Type B pancreatic cell (in vitro differentiated cells): ENCODE measurements around the gene CACNA1G. TPM values are rescaled to one million over a fixed set of nuclear protein-coding genes. Genes with fewer than 3 reads are reported as not detected.

Source experiments
- DNase-seq: peaks from one replicate; pipeline ENCODE4 v3.0.0; 2021; ENCODE audit warnings: mixed read lengths; ENCODE audit not compliant: unreplicated experiment; ENCODE audit errors: extremely low spot score
- H3K27ac Mint-ChIP-seq: 2 replicates; pipeline ENCODE4 v1.8.0; 2021; ENCODE audit warnings: mild to moderate bottlenecking, mixed read lengths
- H3K27me3 Mint-ChIP-seq: 2 replicates; pipeline ENCODE4 v1.8.0; 2021; ENCODE audit warnings: mixed read lengths
- H3K36me3 Mint-ChIP-seq: 2 replicates; pipeline ENCODE4 v1.8.0; 2021; ENCODE audit warnings: mixed read lengths
- H3K4me1 Mint-ChIP-seq: one replicate; pipeline ENCODE4 v1.8.0; 2021; ENCODE audit warnings: mixed read lengths; ENCODE audit not compliant: unreplicated experiment
- H3K4me3 Mint-ChIP-seq: 2 replicates; pipeline ENCODE4 v1.8.0; 2021; ENCODE audit warnings: mild to moderate bottlenecking, mixed read lengths
- H3K9me3 Mint-ChIP-seq: 2 replicates; pipeline ENCODE4 v1.8.0; 2021; ENCODE audit warnings: mixed read lengths
- total RNA-seq: library from RNA; stranded (reverse); gene quantifications from 2 replicates; pipeline ENCODE4 v1.2.1, GENCODE V29; 2021; ENCODE audit warnings: low replicate concordance
- TF ChIP-seq, protein P1 (sequence below): fragments of 200-600 bp; sonication (generic); conservative IDR thresholded peaks from 2 replicates; pipeline ENCODE4 v1.5.0; 2021; ENCODE audit warnings: antibody characterized with exemption, mild to moderate bottlenecking

CACNA1G gene
- total RNA-seq, 1 donor from 2014 or later = 27.8 TPM

DNA sequence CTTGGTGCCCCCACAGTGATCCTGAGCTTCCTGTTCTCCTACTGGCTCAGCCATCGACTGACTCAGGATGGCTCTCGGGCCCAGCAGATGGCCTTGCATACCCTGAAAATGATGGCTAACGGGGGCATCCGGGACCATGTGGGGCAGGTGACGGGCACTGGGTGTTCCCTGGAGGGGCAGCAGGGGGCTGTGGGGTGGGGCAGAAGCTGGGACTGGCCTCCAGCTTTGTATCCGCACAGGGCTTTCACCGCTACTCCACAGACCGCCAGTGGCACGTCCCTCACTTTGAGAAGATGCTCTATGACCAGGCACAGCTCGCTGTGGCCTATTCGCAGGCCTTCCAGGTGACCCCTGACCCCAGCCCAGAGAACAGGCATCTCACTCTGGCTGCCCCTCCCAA lies 10.5 kb upstream of the CACNA1G start:
- H3K4me3 Mint-ChIP-seq = peak overlapping the region; percentile 15
- peaks cover 6% of the 10 kb centered on the region for H3K27me3 Mint-ChIP-seq
- no peaks in the 10 kb centered on the region for H3K9me3 Mint-ChIP-seq
- TF ChIP-seq, protein P1, sequence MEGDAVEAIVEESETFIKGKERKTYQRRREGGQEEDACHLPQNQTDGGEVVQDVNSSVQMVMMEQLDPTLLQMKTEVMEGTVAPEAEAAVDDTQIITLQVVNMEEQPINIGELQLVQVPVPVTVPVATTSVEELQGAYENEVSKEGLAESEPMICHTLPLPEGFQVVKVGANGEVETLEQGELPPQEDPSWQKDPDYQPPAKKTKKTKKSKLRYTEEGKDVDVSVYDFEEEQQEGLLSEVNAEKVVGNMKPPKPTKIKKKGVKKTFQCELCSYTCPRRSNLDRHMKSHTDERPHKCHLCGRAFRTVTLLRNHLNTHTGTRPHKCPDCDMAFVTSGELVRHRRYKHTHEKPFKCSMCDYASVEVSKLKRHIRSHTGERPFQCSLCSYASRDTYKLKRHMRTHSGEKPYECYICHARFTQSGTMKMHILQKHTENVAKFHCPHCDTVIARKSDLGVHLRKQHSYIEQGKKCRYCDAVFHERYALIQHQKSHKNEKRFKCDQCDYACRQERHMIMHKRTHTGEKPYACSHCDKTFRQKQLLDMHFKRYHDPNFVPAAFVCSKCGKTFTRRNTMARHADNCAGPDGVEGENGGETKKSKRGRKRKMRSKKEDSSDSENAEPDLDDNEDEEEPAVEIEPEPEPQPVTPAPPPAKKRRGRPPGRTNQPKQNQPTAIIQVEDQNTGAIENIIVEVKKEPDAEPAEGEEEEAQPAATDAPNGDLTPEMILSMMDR = no peak
- DNase-seq = no peak
- H3K27ac Mint-ChIP-seq = no peak overlapping the region
- no peaks in the 10 kb centered on the region for H3K36me3 Mint-ChIP-seq
- peaks cover 4% of the 10 kb centered on the region for H3K4me1 Mint-ChIP-seq

DNA sequence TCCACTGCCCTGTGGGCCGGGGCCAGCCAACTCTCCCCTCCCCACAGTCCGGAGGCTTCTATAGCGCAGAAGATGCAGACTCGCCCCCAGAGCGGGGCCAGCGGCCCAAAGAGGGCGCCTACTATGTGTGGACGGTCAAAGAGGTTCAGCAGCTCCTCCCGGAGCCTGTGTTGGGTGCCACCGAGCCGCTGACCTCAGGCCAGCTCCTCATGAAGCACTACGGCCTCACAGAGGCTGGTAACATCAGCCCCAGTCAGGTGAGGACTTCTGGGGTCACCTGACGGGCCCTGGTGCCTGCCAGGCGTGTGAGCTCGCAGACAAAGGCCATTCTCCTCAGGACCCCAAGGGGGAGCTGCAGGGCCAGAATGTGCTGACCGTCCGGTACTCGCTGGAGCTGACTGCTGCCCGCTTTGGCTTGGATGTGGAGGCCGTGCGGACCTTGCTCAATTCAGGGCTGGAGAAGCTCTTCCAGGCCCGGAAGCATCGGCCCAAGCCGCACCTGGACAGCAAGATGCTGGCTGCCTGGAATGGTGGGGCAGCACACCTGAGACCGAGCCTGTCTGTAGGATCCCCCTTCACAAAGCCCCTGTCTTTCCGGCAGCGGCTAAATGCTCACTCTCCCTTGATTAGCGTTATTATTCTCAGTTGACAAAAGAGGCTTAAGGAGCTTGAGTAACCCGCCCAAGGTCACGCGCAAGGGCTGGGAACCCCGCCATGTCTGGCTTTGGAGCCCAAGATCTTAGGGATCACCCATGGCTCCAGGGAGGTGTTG lies 9.7 kb upstream of the CACNA1G start:
- H3K36me3 Mint-ChIP-seq = no peaks in the 10 kb centered on the region
- peaks cover 4% of the 10 kb centered on the region for H3K4me1 Mint-ChIP-seq
- H3K4me3 Mint-ChIP-seq = no peak overlapping the region
- no peaks in the 10 kb centered on the region for H3K9me3 Mint-ChIP-seq
- no peak overlapping the region for H3K27ac Mint-ChIP-seq
- H3K27me3 Mint-ChIP-seq = peaks cover 6% of the 10 kb centered on the region
- TF ChIP-seq, protein P1 = peak; percentile 90
- DNase-seq = peak; percentile 86

DNA sequence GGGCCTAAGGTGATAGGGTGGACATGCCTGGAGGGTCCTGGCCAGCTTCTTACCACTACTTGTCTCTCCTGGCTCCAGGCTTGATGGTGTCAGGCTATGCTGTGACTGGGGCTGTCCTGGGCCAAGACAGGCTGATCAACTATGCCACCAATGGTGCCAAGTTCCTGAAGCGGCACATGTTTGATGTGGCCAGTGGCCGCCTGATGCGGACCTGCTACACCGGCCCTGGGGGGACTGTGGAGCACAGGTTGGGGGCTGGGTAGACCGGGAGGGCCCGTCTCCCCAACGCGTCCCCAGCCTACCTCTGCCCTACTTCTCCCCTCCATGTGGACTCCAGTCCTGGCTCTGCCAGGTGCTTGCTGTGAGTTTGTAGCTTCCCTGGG lies 9.1 kb upstream of the CACNA1G start:
- Mint-ChIP-seq H3K4me3 (no peak overlapping the region), H3K27ac (no peak overlapping the region), H3K9me3 (no peaks in the 10 kb centered on the region), H3K27me3 (peaks cover 6% of the 10 kb centered on the region), H3K36me3 (no peaks in the 10 kb centered on the region), H3K4me1 (peaks cover 4% of the 10 kb centered on the region)
- no peak for DNase-seq
- TF ChIP-seq, protein P1 = no peak

DNA sequence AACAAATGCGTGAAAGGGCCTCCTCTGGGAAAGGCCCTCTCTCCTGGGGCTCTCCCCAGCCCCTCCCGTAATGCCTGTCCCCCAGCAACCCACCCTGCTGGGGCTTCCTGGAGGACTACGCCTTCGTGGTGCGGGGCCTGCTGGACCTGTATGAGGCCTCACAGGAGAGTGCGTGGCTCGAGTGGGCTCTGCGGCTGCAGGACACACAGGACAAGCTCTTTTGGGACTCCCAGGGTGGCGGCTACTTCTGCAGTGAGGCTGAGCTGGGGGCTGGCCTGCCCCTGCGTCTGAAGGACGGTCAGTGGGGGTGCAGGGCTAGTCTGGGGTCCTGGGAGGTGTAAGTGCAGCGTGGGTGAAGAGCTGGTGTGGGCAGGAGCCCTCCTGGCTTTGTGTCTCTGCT lies 8.6 kb upstream of the CACNA1G start:
- H3K27me3 Mint-ChIP-seq = peaks cover 6% of the 10 kb centered on the region
- H3K36me3 Mint-ChIP-seq = no peaks in the 10 kb centered on the region
- H3K4me1 Mint-ChIP-seq = peaks cover under 1% of the 10 kb centered on the region
- TF ChIP-seq, protein P1 = no peak
- no peak for DNase-seq
- H3K27ac Mint-ChIP-seq = no peak overlapping the region
- H3K9me3 Mint-ChIP-seq = no peaks in the 10 kb centered on the region
- no peak overlapping the region for H3K4me3 Mint-ChIP-seq

DNA sequence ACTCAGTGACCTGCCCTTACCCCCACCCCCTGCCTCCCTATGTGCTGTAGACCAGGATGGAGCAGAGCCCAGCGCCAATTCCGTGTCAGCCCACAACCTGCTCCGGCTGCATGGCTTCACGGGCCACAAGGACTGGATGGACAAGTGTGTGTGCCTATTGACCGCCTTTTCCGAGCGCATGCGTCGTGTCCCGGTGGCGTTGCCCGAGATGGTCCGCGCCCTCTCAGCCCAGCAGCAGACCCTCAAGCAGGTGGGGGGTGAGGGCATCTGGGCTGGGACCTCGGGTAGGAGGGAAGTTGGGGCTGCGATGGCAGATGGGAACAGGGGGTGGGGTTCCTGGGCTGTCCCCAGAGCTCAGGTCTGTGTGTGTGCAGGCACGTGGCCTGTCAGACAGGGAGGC lies 6.3 kb upstream of the CACNA1G start:
- Mint-ChIP-seq H3K9me3 (no peaks in the 10 kb centered on the region), H3K27me3 (peaks cover 25% of the 10 kb centered on the region), H3K36me3 (no peaks in the 10 kb centered on the region), H3K4me3 (no peak overlapping the region), H3K27ac (no peak overlapping the region), H3K4me1 (peaks cover 5% of the 10 kb centered on the region)
- TF ChIP-seq, protein P1 = no peak
- no peak for DNase-seq
